GM18870 (cell line): ENCODE data around the gene MALRD1.
"Not testable (repeated sequence)": the region's sequence is repeated elsewhere in the genome, so short reads cannot be mapped to it uniquely, and the experiment has no call there.

Experiments
- ATAC-seq: cut with Tn5 transposase; IDR thresholded peaks from one replicate; pipeline ENCODE4 v1.9.1; 2021; ENCODE audit warnings: moderate library complexity; ENCODE audit not compliant: unreplicated experiment

Gene MALRD1

GRCh38 chr10:19704544-19704943 is 655.9 kb downstream of the MALRD1 start:
- no peak for ATAC-seq

- no peak for ATAC-seq
Observed at GRCh38 chr10:19705250-19705649, 656.6 kb downstream of the MALRD1 start.

- ATAC-seq = no peak
Observed at GRCh38 chr10:19706904-19707303, 658.3 kb downstream of the MALRD1 start.

GRCh38 chr10:19707376-19707775 is 658.8 kb downstream of the MALRD1 start:
- ATAC-seq = no peak

GRCh38 chr10:19708031-19708430 is 659.4 kb downstream of the MALRD1 start:
- ATAC-seq = no peak

- no peak for ATAC-seq
Observed at GRCh38 chr10:19710600-19710999, 662.0 kb downstream of the MALRD1 start.

GRCh38 chr10:19713159-19713558 is 664.6 kb downstream of the MALRD1 start:
- ATAC-seq = no peak

GRCh38 chr10:19713800-19714525 is 665.4 kb downstream of the MALRD1 start:
- ATAC-seq = no peak

GRCh38 chr10:19719284-19719683 is 670.7 kb downstream of the MALRD1 start:
- no peak for ATAC-seq

- no peak for ATAC-seq
Observed at GRCh38 chr10:19724287-19724686, 675.7 kb downstream of the MALRD1 start.

- ATAC-seq = no peak
Observed at GRCh38 chr10:19728376-19728775, 679.8 kb downstream of the MALRD1 start.

GRCh38 chr10:19728964-19729363 is 680.4 kb downstream of the MALRD1 start:
- ATAC-seq = no peak

- no peak for ATAC-seq
Observed at GRCh38 chr10:19730167-19730906, 681.7 kb downstream of the MALRD1 start.

- no peak for ATAC-seq
Observed at GRCh38 chr10:19730907-19731217, 682.3 kb downstream of the MALRD1 start.

- no peak for ATAC-seq
Observed at GRCh38 chr10:19731560-19731959, 683.0 kb downstream of the MALRD1 start.

GRCh38 chr10:19738440-19738839 is 689.8 kb downstream of the MALRD1 start:
- no peak for ATAC-seq

GRCh38 chr10:19739232-19739631 is 690.6 kb downstream of the MALRD1 start:
- ATAC-seq = not testable (repeated sequence)

GRCh38 chr10:19742144-19742543 is 693.5 kb downstream of the MALRD1 start:
- not testable (repeated sequence) for ATAC-seq

GRCh38 chr10:19745672-19746071 is 697.1 kb downstream of the MALRD1 start:
- no peak for ATAC-seq

GRCh38 chr10:19749185-19749729 is 700.7 kb downstream of the MALRD1 start:
- ATAC-seq = no peak

- ATAC-seq = no peak
Observed at GRCh38 chr10:19750972-19751371, 702.4 kb downstream of the MALRD1 start.

- no peak for ATAC-seq
Observed at GRCh38 chr10:19756919-19757318, 708.3 kb downstream of the MALRD1 start.
